Measurements from ENCODE around the gene OCA2.

DNA sequence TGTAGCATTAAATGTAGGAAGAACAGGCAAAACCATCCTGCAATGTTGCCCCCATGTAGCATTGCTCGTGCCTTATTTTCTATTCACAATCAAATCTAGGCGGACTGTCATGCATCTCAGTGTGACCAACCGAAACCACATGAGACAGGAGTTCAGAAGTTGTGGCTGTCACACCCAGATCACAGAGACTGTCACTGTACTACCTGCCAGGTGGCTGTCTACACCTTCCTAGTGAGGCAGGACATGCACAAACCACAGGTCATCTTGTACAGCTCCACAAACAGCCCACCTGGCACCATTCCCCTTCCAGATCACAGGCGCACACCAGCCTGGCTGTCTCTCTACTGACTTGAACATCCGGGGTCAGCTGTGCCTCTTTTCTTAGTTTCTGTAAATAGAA is 392.8 kb downstream of the OCA2 start:
- TF ChIP-seq, protein P1, sequence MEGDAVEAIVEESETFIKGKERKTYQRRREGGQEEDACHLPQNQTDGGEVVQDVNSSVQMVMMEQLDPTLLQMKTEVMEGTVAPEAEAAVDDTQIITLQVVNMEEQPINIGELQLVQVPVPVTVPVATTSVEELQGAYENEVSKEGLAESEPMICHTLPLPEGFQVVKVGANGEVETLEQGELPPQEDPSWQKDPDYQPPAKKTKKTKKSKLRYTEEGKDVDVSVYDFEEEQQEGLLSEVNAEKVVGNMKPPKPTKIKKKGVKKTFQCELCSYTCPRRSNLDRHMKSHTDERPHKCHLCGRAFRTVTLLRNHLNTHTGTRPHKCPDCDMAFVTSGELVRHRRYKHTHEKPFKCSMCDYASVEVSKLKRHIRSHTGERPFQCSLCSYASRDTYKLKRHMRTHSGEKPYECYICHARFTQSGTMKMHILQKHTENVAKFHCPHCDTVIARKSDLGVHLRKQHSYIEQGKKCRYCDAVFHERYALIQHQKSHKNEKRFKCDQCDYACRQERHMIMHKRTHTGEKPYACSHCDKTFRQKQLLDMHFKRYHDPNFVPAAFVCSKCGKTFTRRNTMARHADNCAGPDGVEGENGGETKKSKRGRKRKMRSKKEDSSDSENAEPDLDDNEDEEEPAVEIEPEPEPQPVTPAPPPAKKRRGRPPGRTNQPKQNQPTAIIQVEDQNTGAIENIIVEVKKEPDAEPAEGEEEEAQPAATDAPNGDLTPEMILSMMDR (IDR thresholded peaks at IDR 0.05; ENCODE audit: insufficient read depth, low read length), result no peak
- TF ChIP-seq GABPA (IDR thresholded peaks at IDR 0.05; ENCODE audit: low read depth), result no peak

Measured in HL-60 (cell line).